Measurements from ENCODE around the gene ASB3.

GRCh38 chr2:53629001-53629400, 157.8 kb downstream of the ASB3 start:
- TF ChIP-seq, protein P1, sequence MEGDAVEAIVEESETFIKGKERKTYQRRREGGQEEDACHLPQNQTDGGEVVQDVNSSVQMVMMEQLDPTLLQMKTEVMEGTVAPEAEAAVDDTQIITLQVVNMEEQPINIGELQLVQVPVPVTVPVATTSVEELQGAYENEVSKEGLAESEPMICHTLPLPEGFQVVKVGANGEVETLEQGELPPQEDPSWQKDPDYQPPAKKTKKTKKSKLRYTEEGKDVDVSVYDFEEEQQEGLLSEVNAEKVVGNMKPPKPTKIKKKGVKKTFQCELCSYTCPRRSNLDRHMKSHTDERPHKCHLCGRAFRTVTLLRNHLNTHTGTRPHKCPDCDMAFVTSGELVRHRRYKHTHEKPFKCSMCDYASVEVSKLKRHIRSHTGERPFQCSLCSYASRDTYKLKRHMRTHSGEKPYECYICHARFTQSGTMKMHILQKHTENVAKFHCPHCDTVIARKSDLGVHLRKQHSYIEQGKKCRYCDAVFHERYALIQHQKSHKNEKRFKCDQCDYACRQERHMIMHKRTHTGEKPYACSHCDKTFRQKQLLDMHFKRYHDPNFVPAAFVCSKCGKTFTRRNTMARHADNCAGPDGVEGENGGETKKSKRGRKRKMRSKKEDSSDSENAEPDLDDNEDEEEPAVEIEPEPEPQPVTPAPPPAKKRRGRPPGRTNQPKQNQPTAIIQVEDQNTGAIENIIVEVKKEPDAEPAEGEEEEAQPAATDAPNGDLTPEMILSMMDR (IDR thresholded peaks at IDR 0.05; ENCODE audit: borderline replicate concordance, extremely low read depth, low read length, poor library complexity, severe bottlenecking), result no peak
- no peak for TF ChIP-seq EZH2 (IDR thresholded peaks at IDR 0.05; ENCODE audit: borderline replicate concordance, low read depth, low read length, severe bottlenecking)
